Measurements from ENCODE around the gene FHAD1. TPM values are rescaled to one million over a fixed set of nuclear protein-coding genes. Genes with fewer than 3 reads are reported as not detected.

The FHAD1 gene
- total and polyA plus RNA-seq, 2 donors (not counting 3 experiments of a cell fraction or from before 2014, with no cell fraction given) = 0.04 to 0.69 TPM

- Histone ChIP-seq H3K4me1 (ENCODE audit: control insufficient read depth, extremely low read depth, insufficient read depth, low read length) (peaks cover 26% of the 10 kb centered on the region), H2AFZ (ENCODE audit: low read depth, low read length) (no peak overlapping the region), H3K27me3 (ENCODE audit: control insufficient read depth in 2 of 2, insufficient read depth in 2 of 2, low read length in 2 of 2) (no peaks in the 10 kb centered on the region), H3K4me2 (ENCODE audit: insufficient read depth, low read length) (no peak overlapping the region), H3K36me3 (ENCODE audit: control insufficient read depth in 2 of 2, extremely low read depth in 1 of 2, insufficient read depth in 2 of 2, low read length in 2 of 2) (no peaks in the 10 kb centered on the region), H3K9me1 (replicated peaks; ENCODE audit: control insufficient read depth, extremely low read depth, insufficient read depth, low read length) (no peaks in the 10 kb centered on the region), H3K9ac (replicated peaks; ENCODE audit: extremely low read depth, insufficient read depth, low read length) (no peak overlapping the region), H3K4me3 (replicated peaks in 1 of 3; ENCODE audit: insufficient read depth in 1 of 3, low read depth in 1 of 3, low read length in 3 of 3) (no peak overlapping the region), H3K27ac (ENCODE audit: insufficient read depth, low read depth, low read length) (no peak overlapping the region), H4K20me1 (replicated peaks; ENCODE audit: control insufficient read depth, extremely low read depth, insufficient read depth, low read length) (no peaks in the 10 kb centered on the region), H3K9me3 (replicated peaks; ENCODE audit: control insufficient read depth, insufficient read depth, low read length) (no peaks in the 10 kb centered on the region), H3K79me2 (ENCODE audit: control insufficient read depth, insufficient read depth, low read length) (no peaks in the 10 kb centered on the region)
- no TSS peak for BruUV-seq (replicated peaks)
- TF ChIP-seq MAX (IDR thresholded peaks at IDR 0.05; ENCODE audit: insufficient read depth, insufficient read length) (no peak), GATA2 (IDR thresholded peaks at IDR 0.05; ENCODE audit: insufficient read depth, insufficient read length, low read depth, low read length) (no peak), EZH2 (IDR thresholded peaks at IDR 0.05; ENCODE audit: borderline replicate concordance, low read depth, low read length, severe bottlenecking) (no peak), CTCF (IDR thresholded peaks at IDR 0.05; ENCODE audit: extremely low read depth in 1 of 2, insufficient read depth in 1 of 2, low read depth in 1 of 2, low read length in 2 of 2) (no peak), POLR2AphosphoS5 (IDR thresholded peaks at IDR 0.05; ENCODE audit: insufficient read depth, low read depth, low read length) (no peak), MYC (IDR thresholded peaks at IDR 0.05; ENCODE audit: low read depth, low read length) (no peak), JUN (IDR thresholded peaks at IDR 0.05; ENCODE audit: borderline replicate concordance, insufficient read depth, insufficient read length, low read depth) (no peak), POLR2A (IDR thresholded peaks at IDR 0.05; ENCODE audit: low read depth, low read length) (no peak), FOS (IDR thresholded peaks at IDR 0.05; ENCODE audit: borderline replicate concordance, insufficient read depth, low read length) (no peak)
- intact Hi-C loops (cut with micrococcal nuclease) (no loop called here), dilution Hi-C loops (cut with MboI; ENCODE audit: extremely low pct_ligation_motif_present, low sequenced_read_pairs) (no loop called here)
- POLR2A ChIA-PET = no interaction called here
- DNase-seq (ENCODE audit: low read depth, low spot score) (no peak), FAIRE-seq (no peak)
- CTCF ChIA-PET = interaction anchor here (1.0 to 2.2 kb wide), 5 partner anchors 20 to 92 kb away, joined by 3 to 10 read pairs (median 3); partner anchors contain the start of gene TMEM51
These were observed 26.1 kb upstream of the FHAD1 start for GRCh38 chr1:15220825-15221431.

Measured in endothelial cell of umbilical vein (primary cell).